ENCODE data around the gene KCNQ1.

DNA sequence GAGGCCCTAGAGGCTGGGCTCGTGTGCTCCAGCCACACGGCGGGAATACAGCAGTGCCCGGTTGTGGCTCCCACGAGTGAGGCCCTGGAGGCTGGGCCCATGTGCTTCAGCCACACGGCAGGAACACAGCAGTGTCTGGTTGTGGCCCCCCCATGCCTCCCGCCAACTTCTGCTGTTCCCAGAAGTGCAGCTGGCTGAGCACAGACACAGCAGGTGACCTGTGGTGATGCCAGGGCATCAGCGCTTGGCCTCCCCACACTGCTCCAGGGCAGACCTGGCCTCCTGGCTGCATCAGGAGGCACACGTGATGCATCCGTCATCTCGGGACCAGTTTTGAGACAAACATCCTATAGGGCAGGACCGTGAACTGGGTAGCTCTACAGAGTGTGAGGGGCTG lies 144.7 kb downstream of the KCNQ1 start:
- no peak for TF ChIP-seq EZH2 (IDR thresholded peaks at IDR 0.05; ENCODE audit: insufficient read depth, poor library complexity, severe bottlenecking)
- no peak for TF ChIP-seq EZH2phosphoT487 (IDR thresholded peaks at IDR 0.05; ENCODE audit: insufficient read depth, low read depth)
